Endothelial cell (in vitro differentiated cells): ENCODE data around the gene CYP26C1. TPM values are rescaled to one million over a fixed set of nuclear protein-coding genes. Genes with fewer than 3 reads are reported as not detected.

Experiments
- DNase-seq: peaks from one replicate; pipeline ENCODE4 v3.0.0; 2021; ENCODE audit warnings: low spot score
- H3K27ac Mint-ChIP-seq: one replicate; pipeline ENCODE4 v1.8.0; 2021; ENCODE audit warnings: mixed read lengths, inconsistent platforms; ENCODE audit not compliant: unreplicated experiment
- H3K27me3 Mint-ChIP-seq: one replicate; pipeline ENCODE4 v1.8.0; 2021; ENCODE audit warnings: mild to moderate bottlenecking, moderate library complexity, mixed read lengths, inconsistent platforms; ENCODE audit not compliant: unreplicated experiment
- H3K36me3 Mint-ChIP-seq: one replicate; pipeline ENCODE4 v1.8.0; 2021; ENCODE audit warnings: mild to moderate bottlenecking, low read depth, mixed read lengths, inconsistent platforms; ENCODE audit not compliant: unreplicated experiment
- H3K4me1 Mint-ChIP-seq: one replicate; pipeline ENCODE4 v1.8.0; 2021; ENCODE audit warnings: mild to moderate bottlenecking, mixed read lengths, inconsistent platforms; ENCODE audit not compliant: unreplicated experiment
- H3K4me3 Mint-ChIP-seq: one replicate; pipeline ENCODE4 v1.8.0; 2021; ENCODE audit warnings: mild to moderate bottlenecking, mixed read lengths, inconsistent platforms; ENCODE audit not compliant: unreplicated experiment
- H3K9me3 Mint-ChIP-seq: one replicate; pipeline ENCODE4 v1.8.0; 2021; ENCODE audit warnings: mixed read lengths, inconsistent platforms; ENCODE audit not compliant: unreplicated experiment
- CTCF ChIP-seq: fragments of 200-600 bp; sonication (generic); IDR thresholded peaks from one replicate; pipeline ENCODE4 v1.5.0; 2021; ENCODE audit warnings: antibody characterized with exemption; ENCODE audit not compliant: unreplicated experiment
- total RNA-seq: library from RNA; stranded (reverse); fragmentation: NEBNext Ultra II Directional; extraction: Animal tissue kit (Norgen Biotek cat#: 25700); gene quantifications from one replicate; pipeline ENCODE4 v1.2.1, GENCODE V29; 2021; ENCODE audit not compliant: unreplicated experiment

Gene CYP26C1
- total RNA-seq, 1 donor from 2014 or later: 0.31 TPM

- no peak for DNase-seq
- peaks cover 24% of the 10 kb centered on the region for H3K4me1 Mint-ChIP-seq
- H3K9me3 Mint-ChIP-seq: no peaks in the 10 kb centered on the region
- H3K27me3 Mint-ChIP-seq: peaks cover 40% of the 10 kb centered on the region
- H3K4me3 Mint-ChIP-seq: no peak overlapping the region
- H3K27ac Mint-ChIP-seq: no peak overlapping the region
- no peak for TF ChIP-seq CTCF
- peaks cover 9% of the 10 kb centered on the region for H3K36me3 Mint-ChIP-seq
These were observed 10.5 kb downstream of the CYP26C1 start for GRCh38 chr10:93071177-93071472.

GRCh38 chr10:93071674-93072224 lies 11.2 kb downstream of the CYP26C1 start:
- Mint-ChIP-seq H3K27ac (no peak overlapping the region), H3K27me3 (peaks cover 40% of the 10 kb centered on the region), H3K9me3 (no peaks in the 10 kb centered on the region), H3K4me3 (peak overlapping the region; percentile 78), H3K4me1 (peaks cover 24% of the 10 kb centered on the region), H3K36me3 (peaks cover 8% of the 10 kb centered on the region)
- peak; percentile 47 for DNase-seq
- TF ChIP-seq CTCF: no peak

- no peak for TF ChIP-seq CTCF
These were observed 11.7 kb downstream of the CYP26C1 start for GRCh38 chr10:93072225-93072712.

GRCh38 chr10:93072713-93073538 lies 12.3 kb downstream of the CYP26C1 start:
- Mint-ChIP-seq H3K4me3 (no peak overlapping the region), H3K4me1 (peaks cover 24% of the 10 kb centered on the region), H3K27me3 (peaks cover 32% of the 10 kb centered on the region), H3K27ac (no peak overlapping the region), H3K9me3 (no peaks in the 10 kb centered on the region), H3K36me3 (peaks cover 3% of the 10 kb centered on the region)
- DNase-seq: no peak
- TF ChIP-seq CTCF: no peak

More at GRCh38 chr10:93072225-93072712, 11.7 kb downstream of the CYP26C1 start:
- Mint-ChIP-seq H3K9me3 (no peaks in the 10 kb centered on the region), H3K36me3 (peaks cover 3% of the 10 kb centered on the region), H3K27ac (no peak overlapping the region), H3K27me3 (peaks cover 39% of the 10 kb centered on the region), H3K4me1 (peaks cover 24% of the 10 kb centered on the region), H3K4me3 (peak overlapping the region; percentile 78)
- DNase-seq: no peak
